ENCODE data around the gene SMOC1.

Gene SMOC1

GRCh38 chr14:69916396-69916795 is 37.2 kb downstream of the SMOC1 start:
- DNase-seq (ENCODE audit: low read depth, low spot score): no peak
- 0 out of 2 replicates have a peak, but pooled peaks cover 2% of the 10 kb centered on the region for H3K9me3 ChIP-seq (ENCODE audit: insufficient read depth, low read length)
- no peak overlapping the region for H3K4me3 ChIP-seq (ENCODE audit: insufficient read length, low read depth)
- H3K27me3 ChIP-seq (ENCODE audit: insufficient read depth, insufficient read length): no peaks in the 10 kb centered on the region
- peaks cover 4% of the 10 kb centered on the region for H3K4me1 ChIP-seq (ENCODE audit: insufficient read depth, insufficient read length)
- H3K36me3 ChIP-seq (ENCODE audit: insufficient read depth, insufficient read length, low read length): no peaks in the 10 kb centered on the region
- TF ChIP-seq YY1 (IDR thresholded peaks at IDR 0.05; ENCODE audit: insufficient read depth, insufficient read length): no peak
- no peak for TF ChIP-seq ZNF274 (IDR thresholded peaks at IDR 0.05; ENCODE audit: low read depth, low read length)
- no peak for TF ChIP-seq SUZ12 (IDR thresholded peaks at IDR 0.05; ENCODE audit: extremely low read depth, insufficient read depth, insufficient read length)
- H3K9ac ChIP-seq (ENCODE audit: insufficient read length, low read depth): no peak overlapping the region

- DNase-seq (ENCODE audit: low read depth, low spot score): no peak
- H3K4me1 ChIP-seq (ENCODE audit: insufficient read depth, insufficient read length): peaks cover 4% of the 10 kb centered on the region
- H3K9ac ChIP-seq (ENCODE audit: insufficient read length, low read depth): no peak overlapping the region
- no peaks in the 10 kb centered on the region for H3K27me3 ChIP-seq (ENCODE audit: insufficient read depth, insufficient read length)
- no peaks in the 10 kb centered on the region for H3K9me3 ChIP-seq (ENCODE audit: insufficient read depth, low read length)
- TF ChIP-seq YY1 (IDR thresholded peaks at IDR 0.05; ENCODE audit: insufficient read depth, insufficient read length): no peak
- no peak for TF ChIP-seq SUZ12 (IDR thresholded peaks at IDR 0.05; ENCODE audit: extremely low read depth, insufficient read depth, insufficient read length)
- no peak for TF ChIP-seq ZNF274 (IDR thresholded peaks at IDR 0.05; ENCODE audit: low read depth, low read length)
- no peaks in the 10 kb centered on the region for H3K36me3 ChIP-seq (ENCODE audit: insufficient read depth, insufficient read length, low read length)
- no peak overlapping the region for H3K4me3 ChIP-seq (ENCODE audit: insufficient read length, low read depth)
Measured at GRCh38 chr14:69917287-69917686, 38.1 kb downstream of the SMOC1 start.

- Histone ChIP-seq H3K27me3 (ENCODE audit: insufficient read depth, insufficient read length) (no peaks in the 10 kb centered on the region), H3K9me3 (ENCODE audit: insufficient read depth, low read length) (no peaks in the 10 kb centered on the region), H3K4me3 (ENCODE audit: insufficient read length, low read depth) (no peak overlapping the region), H3K36me3 (ENCODE audit: insufficient read depth, insufficient read length, low read length) (no peaks in the 10 kb centered on the region), H3K4me1 (ENCODE audit: insufficient read depth, insufficient read length) (peaks cover 4% of the 10 kb centered on the region), H3K9ac (ENCODE audit: insufficient read length, low read depth) (no peak overlapping the region)
- DNase-seq (ENCODE audit: low read depth, low spot score): no peak
- TF ChIP-seq SUZ12 (IDR thresholded peaks at IDR 0.05; ENCODE audit: extremely low read depth, insufficient read depth, insufficient read length): no peak
- no peak for TF ChIP-seq ZNF274 (IDR thresholded peaks at IDR 0.05; ENCODE audit: low read depth, low read length)
- TF ChIP-seq YY1 (IDR thresholded peaks at IDR 0.05; ENCODE audit: insufficient read depth, insufficient read length): no peak
Measured at GRCh38 chr14:69919815-69920214, 40.6 kb downstream of the SMOC1 start.

- H3K4me3 ChIP-seq (ENCODE audit: insufficient read length, low read depth): no peak overlapping the region
- H3K36me3 ChIP-seq (ENCODE audit: insufficient read depth, insufficient read length, low read length): no peaks in the 10 kb centered on the region
- DNase-seq (ENCODE audit: low read depth, low spot score): no peak
- no peaks in the 10 kb centered on the region for H3K27me3 ChIP-seq (ENCODE audit: insufficient read depth, insufficient read length)
- no peaks in the 10 kb centered on the region for H3K9me3 ChIP-seq (ENCODE audit: insufficient read depth, low read length)
- TF ChIP-seq YY1 (IDR thresholded peaks at IDR 0.05; ENCODE audit: insufficient read depth, insufficient read length) (no peak), SUZ12 (IDR thresholded peaks at IDR 0.05; ENCODE audit: extremely low read depth, insufficient read depth, insufficient read length) (no peak), ZNF274 (IDR thresholded peaks at IDR 0.05; ENCODE audit: low read depth, low read length) (no peak)
- no peak overlapping the region for H3K9ac ChIP-seq (ENCODE audit: insufficient read length, low read depth)
- H3K4me1 ChIP-seq (ENCODE audit: insufficient read depth, insufficient read length): peaks cover 4% of the 10 kb centered on the region
Measured at GRCh38 chr14:69921052-69921451, 41.8 kb downstream of the SMOC1 start.

GRCh38 chr14:69922198-69922597 is 43.0 kb downstream of the SMOC1 start:
- no peak overlapping the region for H3K4me3 ChIP-seq (ENCODE audit: insufficient read length, low read depth)
- no peak overlapping the region for H3K9ac ChIP-seq (ENCODE audit: insufficient read length, low read depth)
- no peaks in the 10 kb centered on the region for H3K36me3 ChIP-seq (ENCODE audit: insufficient read depth, insufficient read length, low read length)
- no peaks in the 10 kb centered on the region for H3K27me3 ChIP-seq (ENCODE audit: insufficient read depth, insufficient read length)
- no peak for TF ChIP-seq SUZ12 (IDR thresholded peaks at IDR 0.05; ENCODE audit: extremely low read depth, insufficient read depth, insufficient read length)
- no peak for TF ChIP-seq ZNF274 (IDR thresholded peaks at IDR 0.05; ENCODE audit: low read depth, low read length)
- TF ChIP-seq YY1 (IDR thresholded peaks at IDR 0.05; ENCODE audit: insufficient read depth, insufficient read length): no peak
- DNase-seq (ENCODE audit: low read depth, low spot score): no peak
- H3K4me1 ChIP-seq (ENCODE audit: insufficient read depth, insufficient read length): peaks cover 4% of the 10 kb centered on the region
- H3K9me3 ChIP-seq (ENCODE audit: insufficient read depth, low read length): no peaks in the 10 kb centered on the region

- DNase-seq (ENCODE audit: low read depth, low spot score): no peak
Measured at GRCh38 chr14:69924201-69924600, 45.0 kb downstream of the SMOC1 start.

GRCh38 chr14:69928111-69928523 is 48.9 kb downstream of the SMOC1 start:
- no peaks in the 10 kb centered on the region for H3K9me3 ChIP-seq (ENCODE audit: insufficient read depth, low read length)
- H3K36me3 ChIP-seq (ENCODE audit: insufficient read depth, insufficient read length, low read length): no peaks in the 10 kb centered on the region
- TF ChIP-seq YY1 (IDR thresholded peaks at IDR 0.05; ENCODE audit: insufficient read depth, insufficient read length) (no peak), ZNF274 (IDR thresholded peaks at IDR 0.05; ENCODE audit: low read depth, low read length) (no peak), SUZ12 (IDR thresholded peaks at IDR 0.05; ENCODE audit: extremely low read depth, insufficient read depth, insufficient read length) (no peak)
- DNase-seq (ENCODE audit: low read depth, low spot score): no peak
- no peak overlapping the region for H3K9ac ChIP-seq (ENCODE audit: insufficient read length, low read depth)
- no peak overlapping the region for H3K4me3 ChIP-seq (ENCODE audit: insufficient read length, low read depth)
- H3K27me3 ChIP-seq (ENCODE audit: insufficient read depth, insufficient read length): no peaks in the 10 kb centered on the region
- H3K4me1 ChIP-seq (ENCODE audit: insufficient read depth, insufficient read length): peaks cover 6% of the 10 kb centered on the region

More at GRCh38 chr14:69924201-69924600, 45.0 kb downstream of the SMOC1 start:
- Histone ChIP-seq H3K27me3 (ENCODE audit: insufficient read depth, insufficient read length) (no peaks in the 10 kb centered on the region), H3K9ac (ENCODE audit: insufficient read length, low read depth) (no peak overlapping the region), H3K36me3 (ENCODE audit: insufficient read depth, insufficient read length, low read length) (no peaks in the 10 kb centered on the region), H3K4me1 (ENCODE audit: insufficient read depth, insufficient read length) (peaks cover 4% of the 10 kb centered on the region), H3K4me3 (ENCODE audit: insufficient read length, low read depth) (no peak overlapping the region), H3K9me3 (ENCODE audit: insufficient read depth, low read length) (no peaks in the 10 kb centered on the region)
- no peak for TF ChIP-seq YY1 (IDR thresholded peaks at IDR 0.05; ENCODE audit: insufficient read depth, insufficient read length)
- TF ChIP-seq SUZ12 (IDR thresholded peaks at IDR 0.05; ENCODE audit: extremely low read depth, insufficient read depth, insufficient read length): no peak
- no peak for TF ChIP-seq ZNF274 (IDR thresholded peaks at IDR 0.05; ENCODE audit: low read depth, low read length)
